ENCODE data around the gene CPNE7.

- TF ChIP-seq POLR2A (IDR thresholded peaks at IDR 0.05): no peak
- no peak for TF ChIP-seq CTCF (IDR thresholded peaks at IDR 0.05)
These were observed 28.8 kb upstream of the CPNE7 start for GRCh38 chr16:89546781-89547180.

Measured in lower leg skin (tissue), 3 donors.